Measurements from ENCODE around the gene NFIX. TPM values are rescaled to one million over a fixed set of nuclear protein-coding genes. Genes with fewer than 3 reads are reported as not detected.

Gene NFIX
- total RNA-seq, 4 donors from 2014 or later = 25.4 to 53.1 (median 29.3) TPM

DNA sequence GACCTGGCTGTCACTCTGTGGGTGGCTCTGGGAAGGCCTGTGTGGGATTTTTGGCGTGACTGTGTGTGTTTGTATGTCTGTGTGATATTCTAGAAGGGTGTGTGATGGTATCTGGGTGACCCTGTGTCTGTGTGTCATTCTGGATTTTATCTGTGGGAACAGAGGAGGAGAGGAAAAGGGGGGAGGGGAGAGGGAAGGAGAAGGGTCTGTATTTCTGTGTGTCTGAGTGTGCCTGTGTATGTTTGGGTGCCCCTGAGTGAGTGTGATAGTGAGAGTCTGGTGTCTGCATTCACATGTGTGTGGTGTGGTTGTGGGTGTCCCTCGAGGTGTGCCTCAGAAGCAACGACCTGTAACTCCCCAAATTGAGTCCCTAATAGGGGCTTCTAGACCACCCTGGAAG is 8.1 kb upstream of the NFIX start:
- 66% methylated on average over 3 of the region's 3 CpGs; no CpG with 5 or more reads in 1 of the 2 donors for WGBS, 2 donors (ENCODE audit: low coverage in 1 of 2)
- in situ Hi-C loops (cut with MboI; ENCODE audit: low pct_ligation_motif_present in 1 of 4, low pct_unique_long_range_greater_than_20kb in 1 of 4, low sequenced_read_pairs in 3 of 4) = loop anchor here (10.0 to 25.0 kb wide), 3 partner anchors 48 to 100 kb away; no protein-coding TSS in a partner anchor
- no peaks in the 10 kb centered on the region for H3K27me3 ChIP-seq

GRCh38 chr19:12987781-12988180 is 7.5 kb upstream of the NFIX start:
- in situ Hi-C loops (cut with MboI; ENCODE audit: low pct_ligation_motif_present in 1 of 4, low pct_unique_long_range_greater_than_20kb in 1 of 4, low sequenced_read_pairs in 3 of 4) (loop anchor here (10.0 to 25.0 kb wide), 3 partner anchors 47 to 100 kb away; no protein-coding TSS in a partner anchor), intact Hi-C loops (cut with DNase I; ENCODE audit: low total_unique reads) (no loop called here)
- no peaks in the 10 kb centered on the region for H3K27me3 ChIP-seq

More for the DNA sequence above, 8.1 kb upstream of the NFIX start:
- DNase-seq = no peak
- TF ChIP-seq CTCF (IDR thresholded peaks at IDR 0.05) (no peak), POLR2AphosphoS5 (IDR thresholded peaks at IDR 0.05) (no peak), EP300 (IDR thresholded peaks at IDR 0.05; ENCODE audit: low read depth) (no peak), POLR2A (IDR thresholded peaks at IDR 0.05) (no peak)
- Histone ChIP-seq H3K4me3 (no peak overlapping the region), H3K9me3 (no peaks in the 10 kb centered on the region), H3K27ac (no peak overlapping the region), H3K36me3 (no peaks in the 10 kb centered on the region), H3K4me1 (peaks cover 5 to 21% (median 18%) of the 10 kb centered on the region in 4 donors)
- intact Hi-C loops (cut with DNase I; ENCODE audit: low total_unique reads) = no loop called here

GRCh38 chr19:12990431-12990830 is 4.8 kb upstream of the NFIX start:
- Histone ChIP-seq H3K27me3 (no peaks in the 10 kb centered on the region), H3K9me3 (no peaks in the 10 kb centered on the region), H3K4me1 (peaks cover 4 to 7% (median 5%) of the 10 kb centered on the region in 4 donors), H3K27ac (no peak overlapping the region), H3K4me3 (no peak overlapping the region), H3K36me3 (no peaks in the 10 kb centered on the region)
- no peak for TF ChIP-seq CTCF (IDR thresholded peaks at IDR 0.05)
- TF ChIP-seq POLR2A (IDR thresholded peaks at IDR 0.05) = no peak
- no peak for TF ChIP-seq EP300 (IDR thresholded peaks at IDR 0.05; ENCODE audit: low read depth)
- DNase-seq = no peak
- 66 to 90% methylated on average over 2 to 22 of the region's 22 CpGs for WGBS, 2 donors (ENCODE audit: low coverage in 1 of 2)
- intact Hi-C loops (cut with DNase I; ENCODE audit: low total_unique reads) (no loop called here), in situ Hi-C loops (cut with MboI; ENCODE audit: low pct_ligation_motif_present in 1 of 4, low pct_unique_long_range_greater_than_20kb in 1 of 4, low sequenced_read_pairs in 3 of 4) (loop anchor here in 1 of 4 donors (25.0 kb wide), 1 partner anchor 97 kb away; no protein-coding TSS in a partner anchor)

More at GRCh38 chr19:12987781-12988180, 7.5 kb upstream of the NFIX start:
- no peak overlapping the region for H3K27ac ChIP-seq
- WGBS, 2 donors (ENCODE audit: low coverage in 1 of 2) = 67 to 70% methylated on average over 1 to 10 of the region's 10 CpGs
- no peaks in the 10 kb centered on the region for H3K9me3 ChIP-seq
- H3K36me3 ChIP-seq = no peaks in the 10 kb centered on the region
- TF ChIP-seq CTCF (IDR thresholded peaks at IDR 0.05) (no peak), POLR2AphosphoS5 (IDR thresholded peaks at IDR 0.05) (no peak), POLR2A (IDR thresholded peaks at IDR 0.05) (no peak), EP300 (IDR thresholded peaks at IDR 0.05; ENCODE audit: low read depth) (no peak)
- H3K4me3 ChIP-seq = no peak overlapping the region
- peaks cover 5 to 21% (median 18%) of the 10 kb centered on the region in 4 donors for H3K4me1 ChIP-seq
- no peak for DNase-seq

DNA sequence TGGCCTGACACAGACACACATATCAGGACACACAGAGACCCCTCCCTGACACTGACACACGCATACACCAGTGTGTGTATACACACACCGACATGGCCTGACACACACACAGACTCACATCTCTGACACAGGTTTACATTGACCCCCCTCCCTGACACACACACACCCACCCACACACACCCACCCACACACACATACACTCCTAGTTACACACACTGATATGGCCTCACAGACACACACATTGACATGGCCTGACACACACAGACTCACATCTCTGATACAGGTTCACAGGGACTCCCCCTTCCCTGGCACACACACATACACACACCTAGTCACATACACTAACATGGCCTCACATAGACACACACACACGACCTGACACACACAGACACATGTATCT is 4.4 kb upstream of the NFIX start:
- intact Hi-C loops (cut with DNase I; ENCODE audit: low total_unique reads) = no loop called here
- in situ Hi-C loops (cut with MboI; ENCODE audit: low pct_ligation_motif_present in 1 of 4, low pct_unique_long_range_greater_than_20kb in 1 of 4, low sequenced_read_pairs in 3 of 4) = loop anchor here in 1 of 4 donors (25.0 kb wide), 1 partner anchor 96 kb away; no protein-coding TSS in a partner anchor
- WGBS, 2 donors (ENCODE audit: low coverage in 1 of 2) = 59% methylated on average over 3 of the region's 3 CpGs; no CpG with 5 or more reads in 1 of the 2 donors
- no peaks in the 10 kb centered on the region for H3K27me3 ChIP-seq
- no peak overlapping the region for H3K27ac ChIP-seq
- no peak for DNase-seq
- peaks cover 0 to 3% (median under 1%) of the 10 kb centered on the region in 4 donors for H3K4me1 ChIP-seq
- H3K4me3 ChIP-seq = no peak overlapping the region
- no peaks in the 10 kb centered on the region for H3K36me3 ChIP-seq
- H3K9me3 ChIP-seq = no peaks in the 10 kb centered on the region
- TF ChIP-seq EP300 (IDR thresholded peaks at IDR 0.05; ENCODE audit: low read depth) = no peak
- no peak for TF ChIP-seq POLR2A (IDR thresholded peaks at IDR 0.05)
- no peak for TF ChIP-seq CTCF (IDR thresholded peaks at IDR 0.05)
- TF ChIP-seq POLR2AphosphoS5 (IDR thresholded peaks at IDR 0.05) = no peak
